Mammary epithelial cell (primary cell): ENCODE data around the gene DOK3.

ENCODE experiments used
- CTCF ChIP-seq, 2 donors: IDR thresholded peaks in 1 of 2; conservative IDR thresholded peaks in 1 of 2; 2 replicates each; pipeline ENCODE4 v1.5.1; 2011 to 2012; ENCODE audit warnings: inconsistent platforms in 2 of 2, low read length in 2 of 2, mild to moderate bottlenecking in 2 of 2, control low read depth in 1 of 2, low read depth in 1 of 2; ENCODE audit not compliant: insufficient read depth in 1 of 2; ENCODE audit errors: extremely low read depth in 1 of 2
- EZH2 ChIP-seq: IDR thresholded peaks from 2 replicates; pipeline ENCODE4 v1.6.1; 2012; ENCODE audit warnings: low read length, inconsistent platforms, borderline replicate concordance

DNA sequence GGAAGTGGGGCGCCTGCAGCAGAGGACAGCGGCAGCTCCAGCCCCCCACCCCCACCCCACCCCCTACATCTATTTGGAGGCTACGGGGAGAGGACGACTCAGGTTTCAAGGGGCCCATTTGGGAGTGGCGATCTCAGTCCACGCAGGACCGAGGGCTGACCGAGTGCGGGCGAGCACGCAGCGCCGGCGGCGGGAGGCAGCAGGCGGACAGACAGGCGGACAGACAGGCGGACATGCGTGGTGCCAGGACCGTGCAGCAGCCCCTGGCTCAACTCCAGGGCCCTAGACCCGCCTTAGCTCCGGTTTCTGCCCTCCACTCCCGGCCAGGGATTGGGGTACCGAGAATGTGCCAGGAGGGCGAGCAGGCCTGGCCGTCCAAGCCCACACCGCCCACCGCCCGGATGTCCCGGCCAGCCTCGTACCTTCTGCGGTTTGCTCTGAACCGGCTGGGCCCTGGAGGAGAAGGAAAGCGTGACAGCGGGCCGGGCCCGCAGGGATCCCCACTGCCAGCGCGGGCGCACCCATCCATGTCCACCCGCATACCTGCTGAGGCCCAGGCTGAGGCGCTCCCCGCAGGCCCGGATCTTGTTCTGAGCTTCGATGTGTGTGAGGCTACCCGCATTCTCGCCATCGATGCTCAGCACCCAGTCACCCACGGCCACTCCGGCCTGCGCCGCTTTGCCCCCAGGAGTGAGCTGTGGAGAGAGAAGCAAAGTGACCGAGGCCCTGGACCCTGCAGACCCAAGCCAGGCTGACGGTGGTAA lies 17.5 kb downstream of the DOK3 start:
- TF ChIP-seq CTCF (conservative IDR thresholded peaks at IDR 0.05 in 1 of 2, IDR thresholded peaks at IDR 0.05 in 1 of 2; ENCODE audit: extremely low read depth in 1 of 2, insufficient read depth in 1 of 2, low read depth in 1 of 2, low read length in 2 of 2): no peak
- TF ChIP-seq EZH2: no peak
